GM19035 (cell line): Measurements from ENCODE around the gene SRRD.

ENCODE experiments used
- ATAC-seq: cut with Tn5 transposase; IDR thresholded peaks from one replicate; pipeline ENCODE4 v1.9.1; 2021; ENCODE audit not compliant: unreplicated experiment

SRRD gene

GRCh38 chr22:26453216-26453615, 30.5 kb upstream of the SRRD start:
- no peak for ATAC-seq

GRCh38 chr22:26453812-26454500, 29.7 kb upstream of the SRRD start:
- no peak for ATAC-seq

GRCh38 chr22:26457661-26458272, 25.9 kb upstream of the SRRD start:
- no peak for ATAC-seq

- no peak for ATAC-seq
Observed at GRCh38 chr22:26460202-26460601, 23.5 kb upstream of the SRRD start.

- no peak for ATAC-seq
Observed at GRCh38 chr22:26461188-26461810, 22.4 kb upstream of the SRRD start.

- ATAC-seq: no peak
Observed at GRCh38 chr22:26462051-26462450, 21.6 kb upstream of the SRRD start.

GRCh38 chr22:26462641-26463040, 21.0 kb upstream of the SRRD start:
- ATAC-seq: no peak

- ATAC-seq: no peak
Observed at GRCh38 chr22:26463101-26463661, 20.5 kb upstream of the SRRD start.

- ATAC-seq: no peak
Observed at GRCh38 chr22:26463688-26464087, 20.0 kb upstream of the SRRD start.

- ATAC-seq: no peak
Observed at GRCh38 chr22:26464312-26464711, 19.4 kb upstream of the SRRD start.

GRCh38 chr22:26466196-26466595, 17.5 kb upstream of the SRRD start:
- ATAC-seq: no peak

- no peak for ATAC-seq
Observed at GRCh38 chr22:26470807-26471206, 12.9 kb upstream of the SRRD start.

- no peak for ATAC-seq
Observed at GRCh38 chr22:26471522-26471921, 12.2 kb upstream of the SRRD start.

GRCh38 chr22:26474682-26475081, 9.0 kb upstream of the SRRD start:
- ATAC-seq: no peak

GRCh38 chr22:26476705-26477340, 6.9 kb upstream of the SRRD start:
- ATAC-seq: no peak

- no peak for ATAC-seq
Observed at GRCh38 chr22:26477341-26477731, 6.3 kb upstream of the SRRD start.

- ATAC-seq: no peak
Observed at GRCh38 chr22:26479043-26479791, 4.5 kb upstream of the SRRD start.

GRCh38 chr22:26479792-26480610, 3.7 kb upstream of the SRRD start:
- no peak for ATAC-seq

GRCh38 chr22:26480611-26480932, 3.1 kb upstream of the SRRD start:
- ATAC-seq: no peak

- ATAC-seq: no peak
Observed at GRCh38 chr22:26481112-26481693, 2.5 kb upstream of the SRRD start.
